Vagina (tissue), 2 donors: ENCODE results near the gene LDLRAD4. TPM values are rescaled to one million over a fixed set of nuclear protein-coding genes. Genes with fewer than 3 reads are reported as not detected.

Experiments used
- DNase-seq, 2 donors: peaks; one replicate each; pipeline ENCODE4 v3.0.0-alpha.2; 2017; ENCODE audit errors: extremely low spot score in 2 of 2
- H3K27ac ChIP-seq: fragments of 200-600 bp; sonication (generic); one replicate; pipeline ENCODE4 v1.5.1; 2019
- H3K27me3 ChIP-seq: fragments of 200-600 bp; sonication (generic); one replicate; pipeline ENCODE4 v1.5.1; 2019
- H3K36me3 ChIP-seq, 2 donors: fragments of 200-600 bp; sonication (generic); one replicate each; pipeline ENCODE4 v1.5.1; 2017 to 2019
- H3K4me1 ChIP-seq: fragments of 200-600 bp; sonication (generic); one replicate; pipeline ENCODE4 v1.5.1; 2019
- H3K4me3 ChIP-seq, 2 donors: fragments of 200-600 bp; sonication (generic); 1 replicate in 1 of 2; 2 replicates in 1 of 2; pipeline ENCODE4 v1.5.1; 2016 to 2019
- H3K9me3 ChIP-seq: fragments of 200-600 bp; sonication (generic); one replicate; pipeline ENCODE4 v1.5.1; 2019
- CTCF ChIP-seq, 3 experiments: fragments of 450-650 bp in 2 of 3; fragments of 200-600 bp in 1 of 3; sonication (generic) in 1 of 3; IDR thresholded peaks; one replicate each; pipeline ENCODE4 v1.5.1; 2017 to 2019; ENCODE audit warnings: antibody characterized with exemption in 3 of 3, mild to moderate bottlenecking in 2 of 3, moderate library complexity in 2 of 3
- POLR2A ChIP-seq, 2 donors: fragments of 450-650 bp; IDR thresholded peaks; one replicate each; pipeline ENCODE4 v1.6.1; 2017; ENCODE audit warnings: antibody characterized with exemption in 2 of 2, mild to moderate bottlenecking in 2 of 2, moderate library complexity in 2 of 2
- POLR2AphosphoS5 ChIP-seq, 2 donors: sonication (generic); formaldehyde crosslinking; IDR thresholded peaks; one replicate each; pipeline ENCODE4 v1.9.0; 2017; ENCODE audit warnings: antibody characterized with exemption in 2 of 2, mild to moderate bottlenecking in 2 of 2, low read depth in 1 of 2; ENCODE audit not compliant: insufficient read depth in 1 of 2
- intact Hi-C: fragments of 100-400 bp; cut with DNase I; formaldehyde crosslinking; loops from one replicate; pipeline ENCODE4 v1.15.1; 2023
- total RNA-seq: library from RNA; depleted of rRNA; stranded (reverse); fragments of >200 nt; gene quantifications from one replicate; pipeline ENCODE4 v1.2.3, GENCODE V29; 2016

Gene LDLRAD4
- total RNA-seq, 1 donor from 2014 or later: 24.3 TPM

- Histone ChIP-seq H3K27ac (no peak overlapping the region), H3K4me3 (no peak overlapping the region)
Measured at GRCh38 chr18:13264091-13265007, 45.8 kb downstream of the LDLRAD4 start.

GRCh38 chr18:13265008-13265910 lies 46.7 kb downstream of the LDLRAD4 start:
- no peak overlapping the region for H3K4me3 ChIP-seq
- TF ChIP-seq POLR2AphosphoS5 (IDR thresholded peaks at IDR 0.05; ENCODE audit: insufficient read depth in 1 of 2, low read depth in 1 of 2) (no peak), CTCF (IDR thresholded peaks at IDR 0.05) (no peak), POLR2A (IDR thresholded peaks at IDR 0.05) (no peak)
- no peaks in the 10 kb centered on the region for H3K9me3 ChIP-seq
- H3K4me1 ChIP-seq: peaks cover 77% of the 10 kb centered on the region
- no peaks in the 10 kb centered on the region for H3K36me3 ChIP-seq
- DNase-seq: peak; percentile 82 to 83
- intact Hi-C loops: no loop called here
- no peak overlapping the region for H3K27ac ChIP-seq
- H3K27me3 ChIP-seq: no peaks in the 10 kb centered on the region

More at GRCh38 chr18:13264091-13265007, 45.8 kb downstream of the LDLRAD4 start:
- Histone ChIP-seq H3K36me3 (no peaks in the 10 kb centered on the region), H3K9me3 (no peaks in the 10 kb centered on the region), H3K27me3 (no peaks in the 10 kb centered on the region), H3K4me1 (peaks cover 77% of the 10 kb centered on the region)
- intact Hi-C loops: no loop called here
- no peak for DNase-seq
- TF ChIP-seq POLR2A (IDR thresholded peaks at IDR 0.05) (no peak), CTCF (IDR thresholded peaks at IDR 0.05) (no peak), POLR2AphosphoS5 (IDR thresholded peaks at IDR 0.05; ENCODE audit: insufficient read depth in 1 of 2, low read depth in 1 of 2) (peak in 1 of 2 donors; percentile 37)

GRCh38 chr18:13265911-13266217 lies 47.3 kb downstream of the LDLRAD4 start:
- Histone ChIP-seq H3K4me1 (peaks cover 71% of the 10 kb centered on the region), H3K27ac (no peak overlapping the region), H3K9me3 (no peaks in the 10 kb centered on the region), H3K27me3 (no peaks in the 10 kb centered on the region), H3K36me3 (no peaks in the 10 kb centered on the region), H3K4me3 (peak overlapping the region in 1 of 2 donors; percentile 27)
- intact Hi-C loops: no loop called here
- TF ChIP-seq CTCF (IDR thresholded peaks at IDR 0.05): no peak
- no peak for TF ChIP-seq POLR2AphosphoS5 (IDR thresholded peaks at IDR 0.05; ENCODE audit: insufficient read depth in 1 of 2, low read depth in 1 of 2)
- TF ChIP-seq POLR2A (IDR thresholded peaks at IDR 0.05): no peak
- DNase-seq: peak; percentile 37 to 80

- TF ChIP-seq POLR2AphosphoS5 (IDR thresholded peaks at IDR 0.05; ENCODE audit: insufficient read depth in 1 of 2, low read depth in 1 of 2): no peak
- no peak for TF ChIP-seq POLR2A (IDR thresholded peaks at IDR 0.05)
- TF ChIP-seq CTCF (IDR thresholded peaks at IDR 0.05): no peak
- Histone ChIP-seq H3K4me1 (peaks cover 65% of the 10 kb centered on the region), H3K27me3 (no peaks in the 10 kb centered on the region), H3K27ac (no peak overlapping the region), H3K4me3 (peak overlapping the region in 1 of 2 donors; percentile 27), H3K36me3 (no peaks in the 10 kb centered on the region), H3K9me3 (no peaks in the 10 kb centered on the region)
- DNase-seq: peak; percentile 40 to 82
- intact Hi-C loops: no loop called here
Measured at GRCh38 chr18:13266218-13267100, 47.9 kb downstream of the LDLRAD4 start.
